Embryonic facial prominence (tissue), 1 donor: ENCODE measurements around the gene FOXN3.

ENCODE experiments used
- DNase-seq: peaks from one replicate; pipeline ENCODE4 v3.0.0-alpha.2; 2016; ENCODE audit errors: extremely low spot score

The FOXN3 gene

GRCh38 chr14:89277203-89277602, 139.8 kb downstream of the FOXN3 start:
- DNase-seq: no peak

- DNase-seq: no peak
Measured at GRCh38 chr14:89276424-89276975, 140.5 kb downstream of the FOXN3 start.

- DNase-seq: no peak
Measured at GRCh38 chr14:89270439-89271227, 146.4 kb downstream of the FOXN3 start.

GRCh38 chr14:89269404-89269803, 147.6 kb downstream of the FOXN3 start:
- DNase-seq: no peak

- no peak for DNase-seq
Measured at GRCh38 chr14:89268514-89268913, 148.5 kb downstream of the FOXN3 start.

GRCh38 chr14:89267656-89268055, 149.4 kb downstream of the FOXN3 start:
- no peak for DNase-seq

GRCh38 chr14:89267163-89267562, 149.9 kb downstream of the FOXN3 start:
- DNase-seq: no peak

GRCh38 chr14:89266754-89267153, 150.3 kb downstream of the FOXN3 start:
- no peak for DNase-seq

- DNase-seq: no peak
Measured at GRCh38 chr14:89265234-89265633, 151.8 kb downstream of the FOXN3 start.

- DNase-seq: no peak
Measured at GRCh38 chr14:89264196-89264800, 152.7 kb downstream of the FOXN3 start.

- DNase-seq: no peak
Measured at GRCh38 chr14:89262041-89262440, 155.0 kb downstream of the FOXN3 start.

- no peak for DNase-seq
Measured at GRCh38 chr14:89260898-89261297, 156.1 kb downstream of the FOXN3 start.

GRCh38 chr14:89259951-89260609, 157.0 kb downstream of the FOXN3 start:
- no peak for DNase-seq

- DNase-seq: no peak
Measured at GRCh38 chr14:89258728-89259273, 158.2 kb downstream of the FOXN3 start.

- no peak for DNase-seq
Measured at GRCh38 chr14:89256951-89257350, 160.1 kb downstream of the FOXN3 start.

- DNase-seq: no peak
Measured at GRCh38 chr14:89256283-89256682, 160.8 kb downstream of the FOXN3 start.

- DNase-seq: no peak
Measured at GRCh38 chr14:89255852-89256251, 161.2 kb downstream of the FOXN3 start.

- no peak for DNase-seq
Measured at GRCh38 chr14:89255012-89255411, 162.0 kb downstream of the FOXN3 start.

- no peak for DNase-seq
Measured at GRCh38 chr14:89254166-89254909, 162.7 kb downstream of the FOXN3 start.

- no peak for DNase-seq
Measured at GRCh38 chr14:89252887-89253532, 164.0 kb downstream of the FOXN3 start.

- DNase-seq: no peak
Measured at GRCh38 chr14:89251061-89251460, 166.0 kb downstream of the FOXN3 start.
